Measurements from ENCODE around the gene BIN2.

DNA sequence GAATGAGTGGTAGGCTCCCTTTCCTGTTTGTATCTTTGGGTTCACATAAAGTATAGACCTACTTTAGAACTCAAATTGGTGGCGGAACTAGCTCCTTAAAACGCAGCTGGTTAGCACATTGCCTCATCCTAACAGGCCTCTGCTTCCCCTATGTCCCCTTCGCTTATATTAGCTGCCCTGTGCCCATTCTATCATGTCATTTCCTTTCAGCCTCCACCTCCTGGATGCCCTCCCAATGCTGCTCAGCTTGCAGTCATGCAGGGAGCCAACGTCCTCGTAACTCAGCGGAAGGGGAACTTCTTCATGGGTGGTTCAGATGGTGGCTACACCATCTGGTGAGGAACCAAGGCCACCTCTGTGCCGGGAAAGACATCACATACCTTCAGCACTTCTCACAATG lies 81.9 kb downstream of the BIN2 start:
- TF ChIP-seq POLR2AphosphoS5 (IDR thresholded peaks at IDR 0.05), result no peak
- TF ChIP-seq, protein P1, sequence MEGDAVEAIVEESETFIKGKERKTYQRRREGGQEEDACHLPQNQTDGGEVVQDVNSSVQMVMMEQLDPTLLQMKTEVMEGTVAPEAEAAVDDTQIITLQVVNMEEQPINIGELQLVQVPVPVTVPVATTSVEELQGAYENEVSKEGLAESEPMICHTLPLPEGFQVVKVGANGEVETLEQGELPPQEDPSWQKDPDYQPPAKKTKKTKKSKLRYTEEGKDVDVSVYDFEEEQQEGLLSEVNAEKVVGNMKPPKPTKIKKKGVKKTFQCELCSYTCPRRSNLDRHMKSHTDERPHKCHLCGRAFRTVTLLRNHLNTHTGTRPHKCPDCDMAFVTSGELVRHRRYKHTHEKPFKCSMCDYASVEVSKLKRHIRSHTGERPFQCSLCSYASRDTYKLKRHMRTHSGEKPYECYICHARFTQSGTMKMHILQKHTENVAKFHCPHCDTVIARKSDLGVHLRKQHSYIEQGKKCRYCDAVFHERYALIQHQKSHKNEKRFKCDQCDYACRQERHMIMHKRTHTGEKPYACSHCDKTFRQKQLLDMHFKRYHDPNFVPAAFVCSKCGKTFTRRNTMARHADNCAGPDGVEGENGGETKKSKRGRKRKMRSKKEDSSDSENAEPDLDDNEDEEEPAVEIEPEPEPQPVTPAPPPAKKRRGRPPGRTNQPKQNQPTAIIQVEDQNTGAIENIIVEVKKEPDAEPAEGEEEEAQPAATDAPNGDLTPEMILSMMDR (IDR thresholded peaks at IDR 0.05), result no peak
- no peak for TF ChIP-seq EP300 (IDR thresholded peaks at IDR 0.05)

Data from stomach (tissue), 4 donors.